NT2/D1 (cell line): Measurements from ENCODE around the gene PARP8.

Experiments
- SUZ12 ChIP-seq: IDR thresholded peaks from 2 replicates; pipeline ENCODE4 v1.6.1; 2011; ENCODE audit not compliant: insufficient read length, insufficient read depth; ENCODE audit errors: extremely low read depth
- YY1 ChIP-seq: IDR thresholded peaks from 2 replicates; pipeline ENCODE4 v1.6.1; 2011; ENCODE audit not compliant: insufficient read length, insufficient read depth
- ZNF274 ChIP-seq: IDR thresholded peaks from 2 replicates; pipeline ENCODE4 v1.6.1; 2011; ENCODE audit warnings: mild to moderate bottlenecking, low read depth, low read length

DNA sequence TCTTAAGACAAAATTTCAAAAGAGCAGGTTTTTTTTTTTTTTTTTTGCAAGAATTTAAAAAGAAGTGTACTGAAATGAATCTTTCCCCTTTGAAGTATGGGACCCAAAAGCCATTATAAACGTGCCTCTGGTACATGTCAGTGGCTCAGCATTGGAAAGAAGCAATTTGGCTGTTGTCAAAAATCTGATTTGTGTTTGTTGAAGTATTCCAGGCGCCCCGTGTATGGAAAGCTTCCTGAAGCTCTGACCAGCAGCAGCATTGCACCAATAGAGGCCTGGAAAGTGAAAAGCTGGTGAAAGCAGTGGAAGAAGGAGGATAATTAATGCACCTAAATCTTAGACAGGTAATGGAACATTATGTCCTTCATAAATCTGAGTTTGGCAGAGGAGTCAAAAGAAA lies 215.0 kb downstream of the PARP8 start:
- no peak for TF ChIP-seq YY1
- TF ChIP-seq SUZ12: no peak
- TF ChIP-seq ZNF274: no peak
